HUES48 (cell line): ENCODE results near the gene KLHL29.

Experiments used
- H3K27ac ChIP-seq: one replicate; pipeline ENCODE4 v1.7.0; 2013; ENCODE audit warnings: low read depth, low read length, inconsistent platforms
- H3K27me3 ChIP-seq: 2 replicates; pipeline ENCODE4 v1.6.1; 2013; ENCODE audit warnings: mild to moderate bottlenecking, low read length; ENCODE audit not compliant: control insufficient read depth, insufficient read depth
- H3K36me3 ChIP-seq: 2 replicates; pipeline ENCODE4 v1.6.1; 2013; ENCODE audit warnings: low read length; ENCODE audit not compliant: control insufficient read depth, insufficient read depth
- H3K4me1 ChIP-seq: 2 replicates; pipeline ENCODE4 v1.6.1; 2013; ENCODE audit warnings: mild to moderate bottlenecking, low read length; ENCODE audit not compliant: control insufficient read depth, insufficient read depth
- H3K4me3 ChIP-seq: 2 replicates; pipeline ENCODE4 v1.5.1; 2013; ENCODE audit warnings: mild to moderate bottlenecking, low read depth, low read length
- H3K9ac ChIP-seq: 2 replicates; pipeline ENCODE4 v1.6.1; 2013; ENCODE audit warnings: mild to moderate bottlenecking, low read depth, low read length, moderate library complexity
- H3K9me3 ChIP-seq: 2 replicates; pipeline ENCODE4 v1.6.1; 2013; ENCODE audit warnings: low read length; ENCODE audit not compliant: control insufficient read depth, insufficient read depth

KLHL29 gene

GRCh38 chr2:23432531-23432930 is 47.6 kb downstream of the KLHL29 start:
- H3K27me3 ChIP-seq = 0 out of 2 replicates have a peak, but pooled peaks cover 5% of the 10 kb centered on the region
- no peak overlapping the region for H3K27ac ChIP-seq
- no peak overlapping the region for H3K9ac ChIP-seq
- H3K4me3 ChIP-seq = no peak overlapping the region
- peaks cover 14% of the 10 kb centered on the region for H3K4me1 ChIP-seq
- H3K36me3 ChIP-seq = no peaks in the 10 kb centered on the region
- H3K9me3 ChIP-seq = no peaks in the 10 kb centered on the region

- peaks cover 14% of the 10 kb centered on the region for H3K4me1 ChIP-seq
- no peak overlapping the region for H3K4me3 ChIP-seq
- H3K27ac ChIP-seq = no peak overlapping the region
- no peak overlapping the region for H3K9ac ChIP-seq
- no peaks in the 10 kb centered on the region for H3K9me3 ChIP-seq
- H3K27me3 ChIP-seq = 0 out of 2 replicates have a peak, but pooled peaks cover 5% of the 10 kb centered on the region
- H3K36me3 ChIP-seq = no peaks in the 10 kb centered on the region
Measured at GRCh38 chr2:23433282-23433681, 48.3 kb downstream of the KLHL29 start.

GRCh38 chr2:23434721-23435121 is 49.7 kb downstream of the KLHL29 start:
- H3K4me1 ChIP-seq = peaks cover 14% of the 10 kb centered on the region
- H3K9me3 ChIP-seq = no peaks in the 10 kb centered on the region
- H3K4me3 ChIP-seq = no peak overlapping the region
- H3K36me3 ChIP-seq = no peaks in the 10 kb centered on the region
- no peak overlapping the region for H3K27ac ChIP-seq
- H3K9ac ChIP-seq = no peak overlapping the region
- H3K27me3 ChIP-seq = 0 out of 2 replicates have a peak, but pooled peaks cover 5% of the 10 kb centered on the region

GRCh38 chr2:23435250-23436035 is 50.5 kb downstream of the KLHL29 start:
- Histone ChIP-seq H3K27me3 (0 out of 2 replicates have a peak, but pooled peaks cover 5% of the 10 kb centered on the region), H3K36me3 (no peaks in the 10 kb centered on the region), H3K27ac (no peak overlapping the region), H3K4me3 (no peak overlapping the region), H3K9me3 (no peaks in the 10 kb centered on the region), H3K9ac (no peak overlapping the region), H3K4me1 (peaks cover 14% of the 10 kb centered on the region)

GRCh38 chr2:23436346-23437098 is 51.5 kb downstream of the KLHL29 start:
- H3K4me1 ChIP-seq = peaks cover 14% of the 10 kb centered on the region
- H3K4me3 ChIP-seq = no peak overlapping the region
- 0 out of 2 replicates have a peak, but pooled peaks cover 5% of the 10 kb centered on the region for H3K27me3 ChIP-seq
- H3K9ac ChIP-seq = no peak overlapping the region
- no peak overlapping the region for H3K27ac ChIP-seq
- H3K36me3 ChIP-seq = no peaks in the 10 kb centered on the region
- peaks cover 1% of the 10 kb centered on the region for H3K9me3 ChIP-seq

- Histone ChIP-seq H3K4me3 (no peak overlapping the region), H3K36me3 (no peaks in the 10 kb centered on the region)
Measured at GRCh38 chr2:23441414-23441813, 56.4 kb downstream of the KLHL29 start.

GRCh38 chr2:23445450-23445868 is 60.5 kb downstream of the KLHL29 start:
- Histone ChIP-seq H3K9me3 (peaks cover 5% of the 10 kb centered on the region), H3K36me3 (no peaks in the 10 kb centered on the region), H3K27me3 (no peaks in the 10 kb centered on the region), H3K27ac (no peak overlapping the region), H3K4me1 (no peaks in the 10 kb centered on the region), H3K9ac (no peak overlapping the region), H3K4me3 (no peak overlapping the region)

More at GRCh38 chr2:23441414-23441813, 56.4 kb downstream of the KLHL29 start:
- Histone ChIP-seq H3K4me1 (peaks cover 6% of the 10 kb centered on the region), H3K27me3 (0 out of 2 replicates have a peak, but pooled peaks cover 4% of the 10 kb centered on the region), H3K27ac (no peak overlapping the region), H3K9ac (no peak overlapping the region), H3K9me3 (peaks cover 5% of the 10 kb centered on the region)

- no peaks in the 10 kb centered on the region for H3K27me3 ChIP-seq
- no peak overlapping the region for H3K9ac ChIP-seq
- no peak overlapping the region for H3K27ac ChIP-seq
- H3K4me1 ChIP-seq = no peaks in the 10 kb centered on the region
- no peak overlapping the region for H3K4me3 ChIP-seq
- peaks cover under 1% of the 10 kb centered on the region; the same call in 1 of the 2 replicates for H3K9me3 ChIP-seq
- no peaks in the 10 kb centered on the region for H3K36me3 ChIP-seq
Measured at GRCh38 chr2:23446916-23447315, 61.9 kb downstream of the KLHL29 start.

GRCh38 chr2:23447405-23447804 is 62.4 kb downstream of the KLHL29 start:
- H3K9ac ChIP-seq = no peak overlapping the region
- H3K27ac ChIP-seq = no peak overlapping the region
- no peaks in the 10 kb centered on the region for H3K36me3 ChIP-seq
- H3K27me3 ChIP-seq = no peaks in the 10 kb centered on the region
- H3K4me1 ChIP-seq = no peaks in the 10 kb centered on the region
- no peak overlapping the region for H3K4me3 ChIP-seq
- no peaks in the 10 kb centered on the region for H3K9me3 ChIP-seq

- Histone ChIP-seq H3K4me3 (no peak overlapping the region), H3K27ac (no peak overlapping the region), H3K9me3 (no peaks in the 10 kb centered on the region), H3K9ac (no peak overlapping the region), H3K4me1 (no peaks in the 10 kb centered on the region), H3K27me3 (no peaks in the 10 kb centered on the region), H3K36me3 (no peaks in the 10 kb centered on the region)
Measured at GRCh38 chr2:23448906-23449305, 63.9 kb downstream of the KLHL29 start.

GRCh38 chr2:23449413-23449812 is 64.4 kb downstream of the KLHL29 start:
- H3K9me3 ChIP-seq = no peaks in the 10 kb centered on the region
- no peak overlapping the region for H3K27ac ChIP-seq
- no peak overlapping the region for H3K4me3 ChIP-seq
- no peaks in the 10 kb centered on the region for H3K4me1 ChIP-seq
- no peaks in the 10 kb centered on the region for H3K27me3 ChIP-seq
- no peak overlapping the region for H3K9ac ChIP-seq
- H3K36me3 ChIP-seq = no peaks in the 10 kb centered on the region
